Measurements from ENCODE around the gene MAN2A2. TPM values are rescaled to one million over a fixed set of nuclear protein-coding genes. Genes with fewer than 3 reads are reported as not detected.

The MAN2A2 gene
- total and polyA plus RNA-seq, 2 donors (not counting 3 experiments of a cell fraction or from before 2014, with no cell fraction given) = 60.9 to 77.7 TPM

DNA sequence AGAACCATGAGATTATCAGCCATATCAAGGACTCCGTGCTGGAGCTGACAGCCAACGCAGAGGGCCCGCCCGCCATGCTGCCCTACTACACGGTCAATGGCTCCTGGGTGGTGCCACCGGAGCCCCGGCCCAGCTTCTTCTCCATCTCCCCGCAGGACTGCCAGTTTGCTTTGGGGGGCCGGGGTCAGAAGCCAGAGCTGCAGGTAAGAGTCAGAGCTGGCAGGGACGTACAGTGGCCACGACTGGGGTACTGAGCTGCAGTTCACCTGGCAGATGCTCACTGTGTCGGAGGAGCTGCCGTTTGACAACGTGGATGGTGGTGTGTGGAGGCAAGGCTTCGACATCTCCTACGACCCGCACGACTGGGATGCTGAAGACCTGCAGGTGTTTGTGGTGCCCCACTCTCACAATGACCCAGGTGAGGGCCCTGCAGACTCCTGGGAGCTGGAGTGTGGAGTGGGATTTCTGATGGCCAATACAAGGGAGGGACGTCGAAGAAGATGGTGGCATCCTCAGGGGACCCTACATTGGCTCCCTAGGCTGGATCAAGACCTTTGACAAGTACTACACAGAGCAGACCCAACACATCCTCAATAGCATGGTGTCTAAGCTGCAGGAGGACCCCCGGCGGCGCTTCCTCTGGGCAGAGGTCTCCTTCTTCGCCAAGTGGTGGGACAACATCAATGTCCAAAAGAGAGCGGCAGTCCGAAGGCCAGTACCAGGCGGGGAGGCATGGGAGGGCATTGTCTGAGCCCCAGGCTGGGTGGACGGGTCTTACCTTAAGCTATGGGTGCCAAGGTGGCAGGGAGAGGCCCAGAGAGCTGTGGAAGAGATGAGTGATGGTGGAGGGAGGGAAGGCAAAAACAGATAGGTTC, 2.4 kb downstream of the MAN2A2 start:
- DNase-seq (ENCODE audit: low read depth, low spot score) = no peak
- TF ChIP-seq GATA2 (IDR thresholded peaks at IDR 0.05; ENCODE audit: insufficient read depth, insufficient read length, low read depth, low read length) = no peak
- POLR2A ChIA-PET = no interaction called here
- Histone ChIP-seq H3K9ac (replicated peaks; ENCODE audit: extremely low read depth, insufficient read depth, low read length) (no peak overlapping the region), H3K79me2 (ENCODE audit: control insufficient read depth, insufficient read depth, low read length) (peaks cover 4% of the 10 kb centered on the region), H3K4me2 (ENCODE audit: insufficient read depth, low read length) (no peak overlapping the region), H3K9me3 (replicated peaks; ENCODE audit: control insufficient read depth, insufficient read depth, low read length) (no peaks in the 10 kb centered on the region), H3K27ac (ENCODE audit: insufficient read depth, low read depth, low read length) (no peak overlapping the region), H3K4me3 (replicated peaks in 1 of 3; ENCODE audit: insufficient read depth in 1 of 3, low read depth in 1 of 3, low read length in 3 of 3) (no peak overlapping the region), H3K27me3 (ENCODE audit: control insufficient read depth in 2 of 2, insufficient read depth in 2 of 2, low read length in 2 of 2) (no peaks in the 10 kb centered on the region), H4K20me1 (replicated peaks; ENCODE audit: control insufficient read depth, extremely low read depth, insufficient read depth, low read length) (no peaks in the 10 kb centered on the region), H2AFZ (ENCODE audit: low read depth, low read length) (no peak overlapping the region), H3K4me1 (ENCODE audit: control insufficient read depth, extremely low read depth, insufficient read depth, low read length) (peaks cover 17% of the 10 kb centered on the region), H3K36me3 (ENCODE audit: control insufficient read depth in 2 of 2, extremely low read depth in 1 of 2, insufficient read depth in 2 of 2, low read length in 2 of 2) (peaks cover under 1 to 37% of the 10 kb centered on the region in 2 experiments), H3K9me1 (replicated peaks; ENCODE audit: control insufficient read depth, extremely low read depth, insufficient read depth, low read length) (no peaks in the 10 kb centered on the region)
- CTCF ChIA-PET = interaction anchor here (3.4 to 7.3 kb wide), 2 partner anchors 20 to 26 kb away, joined by 18 to 57 read pairs; partner anchors contain the start of gene HDDC3
- FAIRE-seq = no peak
- dilution Hi-C loops (cut with MboI; ENCODE audit: extremely low pct_ligation_motif_present, low sequenced_read_pairs) (no loop called here), intact Hi-C loops (cut with micrococcal nuclease) (no loop called here)
- BruUV-seq (replicated peaks) = TSS peak; percentile 10

DNA sequence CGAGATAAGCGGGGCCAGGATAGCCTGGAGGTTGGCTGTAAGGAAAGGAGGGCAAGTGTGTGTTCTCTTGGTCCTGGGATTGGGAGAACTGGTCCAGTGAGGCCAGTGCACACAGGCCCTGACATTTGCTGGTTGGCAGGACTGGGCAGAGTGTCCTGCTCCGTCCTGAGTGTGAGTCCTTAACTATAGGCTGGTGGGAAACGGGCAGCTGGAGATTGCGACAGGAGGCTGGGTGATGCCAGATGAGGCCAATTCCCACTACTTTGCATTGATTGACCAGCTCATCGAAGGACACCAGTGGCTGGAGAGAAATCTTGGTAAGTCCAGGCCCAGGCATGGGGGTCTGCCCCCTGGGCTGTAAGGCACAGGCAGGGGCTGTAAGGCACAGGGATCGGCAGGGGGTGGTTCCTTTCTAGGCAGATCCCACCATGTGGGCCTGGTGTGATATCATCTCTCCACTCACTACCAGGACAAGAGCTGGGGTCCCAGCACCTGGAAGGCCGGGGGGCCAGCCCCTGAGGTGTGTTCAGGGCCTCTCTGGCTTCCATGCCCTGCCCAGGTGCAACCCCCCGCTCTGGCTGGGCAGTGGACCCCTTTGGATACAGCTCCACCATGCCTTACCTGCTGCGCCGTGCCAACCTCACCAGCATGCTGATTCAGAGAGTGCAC, 3.2 kb downstream of the MAN2A2 start:
- TF ChIP-seq EZH2 (IDR thresholded peaks at IDR 0.05; ENCODE audit: borderline replicate concordance, low read depth, low read length, severe bottlenecking) (no peak), GATA2 (IDR thresholded peaks at IDR 0.05; ENCODE audit: insufficient read depth, insufficient read length, low read depth, low read length) (no peak), POLR2A (IDR thresholded peaks at IDR 0.05; ENCODE audit: low read depth, low read length) (no peak), JUN (IDR thresholded peaks at IDR 0.05; ENCODE audit: borderline replicate concordance, insufficient read depth, insufficient read length, low read depth) (no peak), FOS (IDR thresholded peaks at IDR 0.05; ENCODE audit: borderline replicate concordance, insufficient read depth, low read length) (no peak), MYC (IDR thresholded peaks at IDR 0.05; ENCODE audit: low read depth, low read length) (no peak), POLR2AphosphoS5 (IDR thresholded peaks at IDR 0.05; ENCODE audit: insufficient read depth, low read depth, low read length) (no peak)
- TF ChIP-seq, protein P1, sequence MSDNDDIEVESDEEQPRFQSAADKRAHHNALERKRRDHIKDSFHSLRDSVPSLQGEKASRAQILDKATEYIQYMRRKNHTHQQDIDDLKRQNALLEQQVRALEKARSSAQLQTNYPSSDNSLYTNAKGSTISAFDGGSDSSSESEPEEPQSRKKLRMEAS (IDR thresholded peaks at IDR 0.05; ENCODE audit: insufficient read depth, insufficient read length) = no peak
- TF ChIP-seq, protein P2, sequence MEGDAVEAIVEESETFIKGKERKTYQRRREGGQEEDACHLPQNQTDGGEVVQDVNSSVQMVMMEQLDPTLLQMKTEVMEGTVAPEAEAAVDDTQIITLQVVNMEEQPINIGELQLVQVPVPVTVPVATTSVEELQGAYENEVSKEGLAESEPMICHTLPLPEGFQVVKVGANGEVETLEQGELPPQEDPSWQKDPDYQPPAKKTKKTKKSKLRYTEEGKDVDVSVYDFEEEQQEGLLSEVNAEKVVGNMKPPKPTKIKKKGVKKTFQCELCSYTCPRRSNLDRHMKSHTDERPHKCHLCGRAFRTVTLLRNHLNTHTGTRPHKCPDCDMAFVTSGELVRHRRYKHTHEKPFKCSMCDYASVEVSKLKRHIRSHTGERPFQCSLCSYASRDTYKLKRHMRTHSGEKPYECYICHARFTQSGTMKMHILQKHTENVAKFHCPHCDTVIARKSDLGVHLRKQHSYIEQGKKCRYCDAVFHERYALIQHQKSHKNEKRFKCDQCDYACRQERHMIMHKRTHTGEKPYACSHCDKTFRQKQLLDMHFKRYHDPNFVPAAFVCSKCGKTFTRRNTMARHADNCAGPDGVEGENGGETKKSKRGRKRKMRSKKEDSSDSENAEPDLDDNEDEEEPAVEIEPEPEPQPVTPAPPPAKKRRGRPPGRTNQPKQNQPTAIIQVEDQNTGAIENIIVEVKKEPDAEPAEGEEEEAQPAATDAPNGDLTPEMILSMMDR (IDR thresholded peaks at IDR 0.05; ENCODE audit: extremely low read depth in 1 of 2, insufficient read depth in 1 of 2, low read depth in 1 of 2, low read length in 2 of 2) = no peak
- POLR2A ChIA-PET = no interaction called here
- H2AFZ ChIP-seq (ENCODE audit: low read depth, low read length) = no peak overlapping the region
- DNase-seq (ENCODE audit: low read depth, low spot score) (no peak), FAIRE-seq (no peak)
- no peaks in the 10 kb centered on the region for H4K20me1 ChIP-seq (replicated peaks; ENCODE audit: control insufficient read depth, extremely low read depth, insufficient read depth, low read length)
- peaks cover 17% of the 10 kb centered on the region for H3K4me1 ChIP-seq (ENCODE audit: control insufficient read depth, extremely low read depth, insufficient read depth, low read length)
- no peaks in the 10 kb centered on the region for H3K9me1 ChIP-seq (replicated peaks; ENCODE audit: control insufficient read depth, extremely low read depth, insufficient read depth, low read length)
- dilution Hi-C loops (cut with MboI; ENCODE audit: extremely low pct_ligation_motif_present, low sequenced_read_pairs) = no loop called here
- no peak overlapping the region for H3K9ac ChIP-seq (replicated peaks; ENCODE audit: extremely low read depth, insufficient read depth, low read length)
- H3K36me3 ChIP-seq (ENCODE audit: control insufficient read depth in 2 of 2, extremely low read depth in 1 of 2, insufficient read depth in 2 of 2, low read length in 2 of 2) = peaks cover 5 to 44% of the 10 kb centered on the region in 2 experiments
- BruUV-seq (replicated peaks) = no TSS peak
- no peaks in the 10 kb centered on the region for H3K27me3 ChIP-seq (ENCODE audit: control insufficient read depth in 2 of 2, insufficient read depth in 2 of 2, low read length in 2 of 2)
- H3K79me2 ChIP-seq (ENCODE audit: control insufficient read depth, insufficient read depth, low read length) = peaks cover 4% of the 10 kb centered on the region
- CTCF ChIA-PET = interaction anchor here (7.3 kb wide), 1 partner anchor 26 kb away, joined by 57 read pairs; the partner anchor contains the start of gene HDDC3
- no peak overlapping the region for H3K4me2 ChIP-seq (ENCODE audit: insufficient read depth, low read length)
- intact Hi-C loops (cut with micrococcal nuclease) = no loop called here
- H3K27ac ChIP-seq (ENCODE audit: insufficient read depth, low read depth, low read length) = no peak overlapping the region
- no peak overlapping the region for H3K4me3 ChIP-seq (replicated peaks in 1 of 3; ENCODE audit: insufficient read depth in 1 of 3, low read depth in 1 of 3, low read length in 3 of 3)
- no peaks in the 10 kb centered on the region for H3K9me3 ChIP-seq (replicated peaks; ENCODE audit: control insufficient read depth, insufficient read depth, low read length)
